Fibroblast of skin of right biceps (primary cell): Measurements from ENCODE around the gene TPSD1.

Experiments
- DNase-seq: peaks from one replicate; pipeline ENCODE4 v3.0.0-alpha.2; 2013

Gene TPSD1

DNA sequence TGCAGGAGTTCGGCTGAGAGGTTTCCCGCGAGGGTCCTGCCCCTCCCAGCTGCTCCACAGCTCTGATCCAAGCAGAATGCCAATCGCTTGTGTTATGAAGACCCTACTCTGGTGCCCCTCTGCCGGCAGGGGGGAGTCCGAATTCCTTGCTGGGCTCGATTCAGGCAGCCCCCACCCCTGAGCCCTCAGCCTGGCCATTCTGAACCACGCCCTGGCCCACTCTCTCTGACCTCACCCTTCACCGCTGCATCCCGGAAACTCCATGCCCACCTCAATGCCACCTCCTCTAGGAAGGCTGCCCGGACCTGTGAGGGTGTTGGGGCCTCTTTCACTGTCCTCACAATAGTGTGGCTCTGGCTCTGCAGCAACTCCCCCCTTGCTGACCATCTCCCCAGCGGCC is 45.7 kb downstream of the TPSD1 start:
- DNase-seq = no peak

DNA sequence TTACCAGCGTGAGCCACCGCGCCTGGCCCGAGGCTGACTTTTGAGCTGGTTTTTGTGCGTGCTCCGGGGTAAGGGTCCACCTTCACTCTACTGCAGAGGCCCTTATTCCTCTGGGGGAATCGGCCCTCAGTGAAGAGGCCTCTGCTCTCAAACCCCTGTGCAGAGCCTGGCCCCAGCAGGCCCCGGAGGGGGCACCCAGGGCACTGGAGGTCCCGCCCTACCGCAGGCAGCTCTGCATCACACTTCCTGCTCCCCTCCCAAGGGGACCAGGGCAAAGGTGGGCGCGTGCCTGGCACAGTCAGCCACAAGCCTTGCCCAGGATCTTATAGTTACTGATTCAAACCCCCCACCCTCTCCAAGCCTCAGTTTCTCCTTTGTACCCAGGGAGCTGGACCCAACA is 50.0 kb downstream of the TPSD1 start:
- DNase-seq = no peak

DNA sequence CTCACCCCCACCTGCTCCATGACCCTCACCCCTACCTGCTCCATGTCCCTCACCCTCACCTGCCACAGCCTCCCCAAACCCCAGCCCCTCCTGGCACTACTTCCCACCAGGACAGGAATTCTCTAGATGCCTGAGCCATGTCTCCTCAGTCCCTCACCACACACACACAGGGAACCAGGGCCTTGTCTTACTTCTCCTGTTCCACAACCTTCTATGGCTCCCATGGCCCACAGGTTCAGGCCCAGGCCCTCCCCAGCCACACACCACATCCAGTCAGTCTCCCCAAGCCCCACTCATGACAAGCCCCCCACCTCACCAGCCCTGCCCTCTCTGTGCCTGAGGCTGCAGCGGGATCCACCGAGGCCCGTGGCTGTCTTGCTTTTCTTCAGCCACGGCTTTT is 50.5 kb downstream of the TPSD1 start:
- DNase-seq = no peak

DNA sequence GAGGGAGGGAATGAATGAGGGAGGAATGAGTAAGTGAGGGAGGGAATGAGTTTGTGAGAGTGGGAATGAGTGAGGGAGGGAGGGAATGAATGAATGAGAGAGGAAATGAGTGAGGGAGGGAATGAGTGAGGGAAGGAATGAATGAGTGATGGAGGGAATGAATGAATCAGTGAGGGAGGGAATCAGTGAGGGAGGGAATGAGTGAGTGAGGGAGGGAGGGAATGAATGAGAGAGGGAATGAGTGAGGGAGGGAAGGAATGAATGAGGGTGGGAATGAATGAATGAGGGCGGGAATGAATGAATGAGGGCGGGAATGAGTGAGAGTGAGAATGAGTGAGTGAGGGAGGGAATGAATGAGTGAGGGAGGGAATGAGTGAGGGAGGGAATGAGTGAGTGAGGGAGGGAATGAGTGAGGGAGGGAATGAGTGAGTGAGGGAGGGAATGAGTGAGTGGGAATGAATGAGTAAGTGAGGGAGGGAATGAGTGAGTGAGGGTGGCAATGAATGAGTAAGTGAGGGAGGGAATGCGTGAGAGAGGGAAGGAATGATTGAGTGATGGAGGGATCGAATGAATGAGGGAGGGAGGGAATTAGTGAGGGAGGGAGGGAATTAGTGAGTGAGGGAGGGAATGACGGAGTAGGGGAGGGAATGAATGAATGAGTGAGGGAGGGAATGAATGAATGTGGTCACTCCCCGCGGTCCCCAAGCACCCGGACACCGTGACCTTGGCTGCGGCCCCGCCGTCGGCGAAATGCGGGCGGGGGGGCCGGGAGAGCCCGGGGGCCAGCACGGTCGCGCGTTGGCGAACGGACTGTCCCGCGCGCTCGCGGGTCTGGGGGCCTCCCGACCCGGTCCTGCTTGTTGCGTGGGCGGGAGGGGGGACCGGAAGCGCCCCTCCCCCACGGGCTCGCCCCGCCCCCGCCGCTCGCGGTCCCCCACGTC is 52.4 kb downstream of the TPSD1 start:
- no peak for DNase-seq
